CD4-positive, alpha-beta memory T cell (primary cell): ENCODE results near the gene NME7. TPM values are rescaled to one million over a fixed set of nuclear protein-coding genes. Genes with fewer than 3 reads are reported as not detected.
"Not testable (repeated sequence)": the region's sequence is repeated elsewhere in the genome, so short reads cannot be mapped to it uniquely, and the experiment has no call there.

Experiments
- CTCF ChIA-PET: fragments of 350-600 bp; sonication (Branson Sonifier 250); formaldehyde crosslinking; loops from one replicate; lab custom pipeline; 2021; ENCODE audit warnings: inconsistent platforms; ENCODE audit not compliant: partially characterized antibody; lab: Charles Lee
- POLR2A ChIA-PET: fragments of 350-600 bp; sonication (Branson Sonifier 250); formaldehyde crosslinking; loops from one replicate; lab custom pipeline; 2021; ENCODE audit not compliant: partially characterized antibody; lab: Charles Lee
- DNase-seq, 5 donors: peaks; one replicate each; pipeline versions ENCODE4 v3.0.0 to v3.0.0-alpha.2; 2020 to 2022; ENCODE audit warnings: mixed read lengths in 1 of 5
- H3K27ac ChIP-seq: one replicate; pipeline ENCODE4 v1.7.0; 2013; ENCODE audit warnings: low read depth, low read length
- H3K27me3 ChIP-seq: 2 replicates; pipeline ENCODE4 v1.7.0; 2013; ENCODE audit warnings: mild to moderate bottlenecking, low read length, moderate library complexity; ENCODE audit not compliant: insufficient read depth
- H3K36me3 ChIP-seq: 2 replicates; pipeline ENCODE4 v1.7.0; 2013; ENCODE audit warnings: mild to moderate bottlenecking, low read length, moderate library complexity; ENCODE audit not compliant: insufficient read depth
- H3K4me1 ChIP-seq: 2 replicates; pipeline ENCODE4 v1.7.0; 2013; ENCODE audit warnings: mild to moderate bottlenecking, low read length, moderate library complexity; ENCODE audit not compliant: insufficient read depth
- H3K4me3 ChIP-seq, 2 donors: one replicate each; pipeline ENCODE4 v1.7.0; 2013; ENCODE audit warnings: low read length in 2 of 2, mild to moderate bottlenecking in 1 of 2
- H3K9me3 ChIP-seq, 2 donors: one replicate each; pipeline ENCODE4 v1.7.0; 2013; ENCODE audit warnings: low read length in 2 of 2, control low read depth in 1 of 2; ENCODE audit not compliant: control insufficient read depth in 1 of 2
- H3K27ac Mint-ChIP-seq, 7 donors: one replicate each; pipeline ENCODE4 v1.8.0; 2020 to 2021; ENCODE audit warnings: mixed read lengths in 7 of 7, mild to moderate bottlenecking in 6 of 7, inconsistent platforms in 3 of 7, moderate library complexity in 3 of 7
- H3K27me3 Mint-ChIP-seq, 2 donors: one replicate each; pipeline ENCODE4 v1.8.0; 2020 to 2021; ENCODE audit warnings: mixed read lengths in 2 of 2
- H3K36me3 Mint-ChIP-seq, 2 donors: one replicate each; pipeline ENCODE4 v1.8.0; 2020 to 2021; ENCODE audit warnings: mixed read lengths in 2 of 2, inconsistent platforms in 1 of 2, mild to moderate bottlenecking in 1 of 2
- H3K4me1 Mint-ChIP-seq, 4 donors: one replicate each; pipeline ENCODE4 v1.8.0; 2020 to 2021; ENCODE audit warnings: mixed read lengths in 4 of 4, mild to moderate bottlenecking in 1 of 4
- H3K4me3 Mint-ChIP-seq, 8 donors: one replicate each; pipeline ENCODE4 v1.8.0; 2020 to 2021; ENCODE audit warnings: mixed read lengths in 8 of 8, mild to moderate bottlenecking in 7 of 8, moderate library complexity in 6 of 8, inconsistent platforms in 3 of 8
- H3K9me3 Mint-ChIP-seq, 8 donors: one replicate each; pipeline ENCODE4 v1.8.0; 2020 to 2021; ENCODE audit warnings: mixed read lengths in 8 of 8, mild to moderate bottlenecking in 5 of 8, inconsistent platforms in 3 of 8, moderate library complexity in 1 of 8
- intact Hi-C: fragments of 100-400 bp; cut with micrococcal nuclease; formaldehyde crosslinking; loops from one replicate; pipeline ENCODE4 v1.15.1; 2023
- polyA plus RNA-seq, 2 donors: library from polyadenylated mRNA; unstranded; fragments of 300-500 nt; fragmentation: Illumina TruSeq; gene quantifications; one replicate each; pipeline ENCODE4 v1.2.3, GENCODE V29; 2021
- total RNA-seq, 2 experiments: library from RNA; stranded (reverse); gene quantifications; one replicate each; pipeline ENCODE4 v1.2.3, GENCODE V29; 2021

The NME7 gene
- total and polyA plus RNA-seq, 4 experiments from 2014 or later, result 12.0 to 22.8 (median 16.9) TPM

DNA sequence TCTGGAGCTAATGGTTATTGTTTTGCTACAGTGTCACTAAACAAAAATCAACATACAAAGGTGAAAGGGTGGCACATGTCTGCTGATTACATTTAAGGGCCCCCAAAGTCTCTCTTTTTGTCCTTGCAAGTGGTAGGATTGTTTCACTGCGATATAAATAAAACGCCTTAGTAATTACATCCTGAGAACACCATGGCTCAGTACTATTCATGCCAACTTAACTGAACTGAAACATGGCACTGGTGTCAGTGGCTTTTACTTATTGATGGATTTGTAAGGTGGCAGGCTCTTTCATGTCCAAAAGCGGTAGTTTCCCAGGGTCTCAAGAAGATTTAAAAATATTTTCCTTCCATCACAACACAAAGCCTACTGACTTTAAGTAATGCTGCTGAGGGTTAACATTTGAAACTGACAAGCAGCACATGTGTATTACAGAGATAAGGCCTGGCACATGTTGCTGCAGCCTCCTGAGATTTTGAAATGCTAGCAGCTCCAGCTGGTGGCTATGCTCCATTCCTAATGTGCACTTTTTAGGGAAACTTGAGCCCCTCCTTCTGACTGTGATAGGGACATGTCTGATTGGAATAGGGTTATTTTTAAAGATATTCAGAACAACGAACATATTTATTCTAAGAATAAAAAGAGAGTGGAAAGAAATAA, 174.3 kb downstream of the NME7 start:
- Mint-ChIP-seq H3K27me3 (no peaks in the 10 kb centered on the region), H3K4me1 (no peaks in the 10 kb centered on the region), H3K36me3 (peaks cover 4 to 6% of the 10 kb centered on the region in 2 donors), H3K9me3 (peaks cover 0 to 9% (median 2%) of the 10 kb centered on the region in 8 donors), H3K4me3 (no peak overlapping the region), H3K27ac (peak overlapping the region in 1 of 7 donors; percentile 13)
- H3K27me3 ChIP-seq, result no peaks in the 10 kb centered on the region
- H3K4me3 ChIP-seq, result no peak overlapping the region
- H3K9me3 ChIP-seq, result no peaks in the 10 kb centered on the region
- no peaks in the 10 kb centered on the region for H3K4me1 ChIP-seq
- POLR2A ChIA-PET, result no interaction called here
- no peak for DNase-seq
- H3K27ac ChIP-seq, result no peak overlapping the region
- H3K36me3 ChIP-seq, result no peaks in the 10 kb centered on the region
- CTCF ChIA-PET, result no interaction called here
- intact Hi-C loops, result no loop called here

DNA sequence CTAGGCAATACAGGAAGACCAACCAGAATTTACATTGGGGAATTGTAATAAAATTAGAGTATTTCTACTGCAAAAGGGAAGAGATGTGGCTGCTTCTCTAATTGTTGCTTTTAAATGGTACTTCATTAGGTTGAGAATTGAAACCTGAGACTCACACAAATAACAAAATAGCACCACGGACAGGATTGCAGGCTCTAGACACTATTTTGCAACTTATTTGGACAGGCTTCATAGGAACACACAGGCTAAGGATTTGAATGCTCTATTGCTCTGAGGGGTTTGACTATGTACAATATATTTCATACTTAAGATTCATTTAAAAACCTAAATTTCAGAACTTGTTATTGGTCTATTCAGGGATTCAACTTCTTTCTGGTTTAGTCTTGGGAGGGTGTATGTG, 181.5 kb downstream of the NME7 start:
- POLR2A ChIA-PET, result no interaction called here

DNA sequence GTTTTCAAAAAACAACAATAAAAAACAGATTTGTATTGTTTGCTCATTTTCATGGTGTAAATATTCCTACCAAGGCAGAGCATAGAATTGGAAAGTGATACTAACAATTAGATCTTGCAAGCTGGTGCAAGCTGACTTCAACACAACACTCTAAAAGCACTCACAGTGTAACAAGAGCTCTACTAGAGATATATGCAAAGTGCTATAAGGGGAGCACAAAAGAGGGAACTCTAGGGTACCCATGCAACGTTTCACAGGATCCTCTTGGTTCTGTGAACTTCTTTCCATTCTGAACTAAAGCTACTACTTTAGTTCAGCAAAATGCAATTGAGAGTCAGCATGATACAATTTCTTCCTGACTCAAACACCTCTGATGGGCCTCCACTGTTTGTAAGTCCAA, 182.8 kb downstream of the NME7 start:
- DNase-seq, result no peak
- Histone ChIP-seq H3K4me1 (no peaks in the 10 kb centered on the region), H3K36me3 (no peaks in the 10 kb centered on the region), H3K9me3 (no peaks in the 10 kb centered on the region), H3K4me3 (no peak overlapping the region), H3K27me3 (no peaks in the 10 kb centered on the region), H3K27ac (no peak overlapping the region)
- peaks cover 0 to 1% (median under 1%) of the 10 kb centered on the region in 8 donors for H3K9me3 Mint-ChIP-seq
- ChIA-PET CTCF (no interaction called here), POLR2A (no interaction called here)
- no peaks in the 10 kb centered on the region for H3K27me3 Mint-ChIP-seq
- no peaks in the 10 kb centered on the region for H3K4me1 Mint-ChIP-seq
- H3K4me3 Mint-ChIP-seq, result no peak overlapping the region
- peaks cover 0 to 16% of the 10 kb centered on the region in 2 donors for H3K36me3 Mint-ChIP-seq
- H3K27ac Mint-ChIP-seq, result no peak overlapping the region
- intact Hi-C loops, result no loop called here

More for the DNA sequence above, 181.5 kb downstream of the NME7 start:
- CTCF ChIA-PET, result no interaction called here
- no peak overlapping the region for H3K4me3 ChIP-seq
- H3K27me3 ChIP-seq, result no peaks in the 10 kb centered on the region
- H3K4me1 ChIP-seq, result no peaks in the 10 kb centered on the region
- peaks cover 0 to 16% of the 10 kb centered on the region in 2 donors for H3K36me3 Mint-ChIP-seq
- H3K9me3 ChIP-seq, result no peaks in the 10 kb centered on the region
- no peak for DNase-seq
- H3K9me3 Mint-ChIP-seq, result peaks cover 0 to 1% (median 0%) of the 10 kb centered on the region in 8 donors
- intact Hi-C loops, result no loop called here
- H3K27me3 Mint-ChIP-seq, result no peaks in the 10 kb centered on the region
- no peak overlapping the region for H3K27ac Mint-ChIP-seq
- H3K4me3 Mint-ChIP-seq, result no peak overlapping the region
- no peaks in the 10 kb centered on the region for H3K4me1 Mint-ChIP-seq
- no peaks in the 10 kb centered on the region for H3K36me3 ChIP-seq
- no peak overlapping the region for H3K27ac ChIP-seq

DNA sequence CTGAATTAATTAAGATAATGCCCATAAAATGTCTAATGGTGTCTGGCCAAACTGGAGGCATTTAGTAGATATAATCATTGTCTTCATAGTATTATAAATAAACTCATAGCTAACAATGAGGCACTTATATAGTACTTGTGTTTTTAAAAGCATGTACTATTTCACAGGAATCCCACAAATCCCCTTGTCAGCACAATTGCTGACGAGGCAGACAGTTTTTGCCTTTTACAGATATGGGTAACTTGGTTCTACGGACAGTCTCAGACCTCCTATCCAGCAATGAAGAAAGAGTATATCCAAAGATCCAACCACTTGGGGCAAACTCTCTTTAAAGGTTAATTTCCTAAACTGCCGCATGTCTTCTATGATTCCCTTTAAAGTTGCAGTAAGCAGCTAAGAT, 187.4 kb downstream of the NME7 start:
- no peak for DNase-seq
- Histone ChIP-seq H3K9me3 (no peaks in the 10 kb centered on the region), H3K4me3 (no peak overlapping the region), H3K4me1 (no peaks in the 10 kb centered on the region), H3K27ac (no peak overlapping the region), H3K27me3 (no peaks in the 10 kb centered on the region), H3K36me3 (no peaks in the 10 kb centered on the region)
- no peak overlapping the region for H3K4me3 Mint-ChIP-seq
- ChIA-PET CTCF (no interaction called here), POLR2A (no interaction called here)
- H3K36me3 Mint-ChIP-seq, result peaks cover 0 to 13% of the 10 kb centered on the region in 2 donors
- H3K27ac Mint-ChIP-seq, result no peak overlapping the region
- no peaks in the 10 kb centered on the region for H3K4me1 Mint-ChIP-seq
- intact Hi-C loops, result no loop called here
- peaks cover 0 to 5% (median under 1%) of the 10 kb centered on the region in 8 donors for H3K9me3 Mint-ChIP-seq
- H3K27me3 Mint-ChIP-seq, result no peaks in the 10 kb centered on the region

DNA sequence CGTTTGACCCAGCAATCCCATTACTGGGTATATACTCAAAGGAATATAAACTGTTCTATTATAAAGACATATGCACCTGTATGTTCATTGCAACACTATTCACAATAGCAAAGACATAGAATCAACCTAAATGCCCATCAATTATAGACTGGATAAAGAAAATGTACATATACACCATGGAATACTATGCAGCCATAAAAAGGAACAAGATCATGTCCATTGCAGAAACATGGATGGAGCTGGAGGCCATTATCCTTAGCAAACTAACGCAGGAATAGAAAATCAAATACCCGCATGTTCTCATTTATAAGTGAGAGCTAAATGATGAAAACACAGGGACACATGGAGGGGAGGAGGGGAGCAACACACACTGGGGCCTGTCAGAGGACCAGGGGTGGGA, 188.2 kb downstream of the NME7 start:
- H3K4me3 ChIP-seq, H3K4me1 ChIP-seq, H3K36me3 ChIP-seq, H3K27me3 Mint-ChIP-seq, intact Hi-C loops, H3K4me1 Mint-ChIP-seq, H3K27me3 ChIP-seq, H3K4me3 Mint-ChIP-seq, H3K9me3 Mint-ChIP-seq, H3K27ac Mint-ChIP-seq, H3K27ac ChIP-seq, CTCF ChIA-PET, DNase-seq, H3K9me3 ChIP-seq, POLR2A ChIA-PET: not testable (repeated sequence)
- peaks cover 0 to 12% of the 10 kb centered on the region in 2 donors for H3K36me3 Mint-ChIP-seq

DNA sequence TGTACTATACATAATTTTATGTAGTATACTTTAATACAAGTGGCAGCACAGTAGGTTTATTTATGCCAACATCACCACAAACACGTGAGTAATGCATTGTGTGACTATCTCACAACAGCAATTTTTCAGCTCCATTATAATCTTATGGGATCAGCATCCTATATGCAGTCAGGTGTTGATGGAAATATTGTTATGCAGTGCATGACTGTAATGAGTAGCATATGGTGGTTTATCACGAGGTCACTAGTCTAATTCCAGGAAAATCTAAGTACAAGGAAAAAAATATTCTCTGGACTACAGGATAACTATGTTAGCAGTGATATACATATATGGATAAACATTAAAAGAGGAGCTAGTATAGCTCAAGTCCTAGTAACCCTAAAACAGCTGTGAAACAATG, 192.1 kb downstream of the NME7 start:
- H3K27ac ChIP-seq, result no peak overlapping the region
- ChIA-PET POLR2A (no interaction called here), CTCF (interaction anchor here (1.2 kb wide), 1 partner anchor 10 kb away, joined by 3 read pairs; no protein-coding TSS in a partner anchor)
- H3K4me3 ChIP-seq, result no peak overlapping the region
- H3K4me1 ChIP-seq, result no peaks in the 10 kb centered on the region
- intact Hi-C loops, result no loop called here
- no peak overlapping the region for H3K27ac Mint-ChIP-seq
- no peak overlapping the region for H3K4me3 Mint-ChIP-seq
- no peaks in the 10 kb centered on the region for H3K36me3 ChIP-seq
- H3K9me3 ChIP-seq, result no peaks in the 10 kb centered on the region
- DNase-seq, result no peak
- H3K27me3 ChIP-seq, result no peaks in the 10 kb centered on the region
- peaks cover 0 to 5% (median 0%) of the 10 kb centered on the region in 8 donors for H3K9me3 Mint-ChIP-seq
- no peaks in the 10 kb centered on the region for H3K4me1 Mint-ChIP-seq
- H3K36me3 Mint-ChIP-seq, result peaks cover 0 to 9% of the 10 kb centered on the region in 2 donors
- H3K27me3 Mint-ChIP-seq, result no peaks in the 10 kb centered on the region

DNA sequence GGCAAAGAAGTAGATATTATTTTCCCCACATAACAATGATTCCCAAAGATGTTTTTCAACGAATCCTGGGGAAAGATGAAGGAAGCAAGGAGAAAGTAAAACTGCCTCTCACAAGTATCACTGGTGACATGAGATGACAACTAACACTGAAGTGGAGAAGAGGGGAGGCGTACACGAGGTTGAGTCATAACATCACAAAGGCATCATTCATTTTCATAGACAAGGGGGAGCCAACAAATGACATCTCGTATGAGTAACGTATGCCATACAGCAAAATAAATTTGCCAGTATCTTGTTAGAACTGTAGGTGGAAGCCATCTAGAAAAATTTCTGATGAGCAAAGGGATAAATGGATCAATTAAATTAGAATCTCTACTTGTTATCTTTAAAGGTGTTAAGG, 204.5 kb downstream of the NME7 start:
- no peaks in the 10 kb centered on the region for H3K9me3 Mint-ChIP-seq
- CTCF ChIA-PET, result no interaction called here
- no peak overlapping the region for H3K27ac Mint-ChIP-seq
- peaks cover 2 to 8% of the 10 kb centered on the region in 2 donors for H3K36me3 Mint-ChIP-seq
- Histone ChIP-seq H3K9me3 (no peaks in the 10 kb centered on the region), H3K4me3 (no peak overlapping the region), H3K27me3 (no peaks in the 10 kb centered on the region), H3K4me1 (no peaks in the 10 kb centered on the region), H3K27ac (no peak overlapping the region), H3K36me3 (no peaks in the 10 kb centered on the region)
- no peak overlapping the region for H3K4me3 Mint-ChIP-seq
- POLR2A ChIA-PET, result no interaction called here
- intact Hi-C loops, result no loop called here
- no peaks in the 10 kb centered on the region for H3K27me3 Mint-ChIP-seq
- no peaks in the 10 kb centered on the region for H3K4me1 Mint-ChIP-seq
- no peak for DNase-seq
